Measurements from ENCODE around the gene CAMSAP3.

GRCh38 chr19:7614859-7615741 lies 19.4 kb downstream of the CAMSAP3 start:
- TF ChIP-seq CTCF (IDR thresholded peaks at IDR 0.05; ENCODE audit: low read depth, low read length) (no peak), EZH2phosphoT487 (IDR thresholded peaks at IDR 0.05; ENCODE audit: low read depth) (no peak)
